IMR-90 (cell line): ENCODE data around the gene LMO4. TPM values are rescaled to one million over a fixed set of nuclear protein-coding genes. Genes with fewer than 3 reads are reported as not detected.

ENCODE experiments used
- ATAC-seq: fragments of 200-7000 bp; cut with Tn5 transposase; 2 replicates; pipeline ENCODE4 v1.9.1; 2020; ENCODE audit warnings: low read depth, mild to moderate bottlenecking, moderate library complexity
- BruUV-seq: library from RNA; stranded (reverse); fragments of 400-500 nt; replicated peaks from 2 replicates; lab custom pipeline; 2021; lab: Mats Ljungman, UMichigan
- CTCF ChIA-PET: fragments of 300-600 bp; formaldehyde crosslinking; extraction: SDS; loops from one replicate; lab custom pipeline; 2021; ENCODE audit warnings: antibody characterized with exemption; lab: Yijun Ruan, JAX
- POLR2A ChIA-PET: fragments of 300-600 bp; sonication (Branson Sonifier 250); formaldehyde crosslinking; loops from one replicate; lab custom pipeline; 2022; ENCODE audit warnings: antibody characterized with exemption; ENCODE audit not compliant: unreplicated experiment; lab: Charles Lee
- DNase-seq: peaks from one replicate; pipeline ENCODE4 v3.0.0; 2013
- H2AFZ ChIP-seq: replicated peaks from 2 replicates; pipeline ENCODE3; 2013; ENCODE audit warnings: low read length, mild to moderate bottlenecking; ENCODE audit not compliant: poor library complexity
- H2AK5ac ChIP-seq: 2 replicates; pipeline ENCODE4 v1.6.1; 2013; ENCODE audit warnings: low read depth, low read length, inconsistent platforms
- H2AK9ac ChIP-seq: replicated peaks from 2 replicates; pipeline ENCODE3; 2013; ENCODE audit warnings: mild to moderate bottlenecking, low read depth, low read length, moderate library complexity; ENCODE audit not compliant: poor library complexity
- H2BK120ac ChIP-seq: 2 replicates; pipeline ENCODE4 v1.6.1; 2013; ENCODE audit warnings: low read depth, low read length, inconsistent platforms
- H2BK15ac ChIP-seq: 3 replicates; pipeline ENCODE4 v1.6.1; 2013; ENCODE audit warnings: low read depth, low read length, inconsistent platforms
- H2BK20ac ChIP-seq: 2 replicates; pipeline ENCODE4 v1.6.1; 2013; ENCODE audit warnings: low read depth, mild to moderate bottlenecking, inconsistent platforms, low read length, moderate library complexity
- H2BK5ac ChIP-seq: 2 replicates; pipeline ENCODE4 v1.6.1; 2013; ENCODE audit warnings: mild to moderate bottlenecking, low read depth, low read length, inconsistent platforms; ENCODE audit not compliant: poor library complexity, severe bottlenecking
- H3K14ac ChIP-seq: replicated peaks from 2 replicates; pipeline ENCODE4 v1.6.1; 2013; ENCODE audit warnings: low read depth, low read length, inconsistent platforms
- H3K18ac ChIP-seq: 2 replicates; pipeline ENCODE4 v1.6.1; 2013; ENCODE audit warnings: low read depth, low read length, control low read depth
- H3K23ac ChIP-seq: 2 replicates; pipeline ENCODE4 v1.6.1; 2013; ENCODE audit warnings: low read depth, low read length, inconsistent platforms
- H3K27ac ChIP-seq: 2 replicates; pipeline ENCODE4 v1.5.1; 2013; ENCODE audit warnings: mild to moderate bottlenecking, control low read depth, low read length; ENCODE audit not compliant: insufficient read depth
- H3K27me3 ChIP-seq: 2 replicates; pipeline ENCODE4 v1.6.1; 2013; ENCODE audit warnings: low read length; ENCODE audit not compliant: control insufficient read depth, insufficient read depth
- H3K36me3 ChIP-seq: 2 replicates; pipeline ENCODE4 v1.6.1; 2013; ENCODE audit warnings: low read length, mixed read lengths; ENCODE audit not compliant: control insufficient read depth, insufficient read depth
- H3K4ac ChIP-seq: 2 replicates; pipeline ENCODE4 v1.6.1; 2013; ENCODE audit warnings: low read depth, low read length, inconsistent platforms
- H3K4me1 ChIP-seq: 2 replicates; pipeline ENCODE4 v1.6.1; 2013; ENCODE audit warnings: low read length, mixed read lengths; ENCODE audit not compliant: control insufficient read depth, insufficient read depth
- H3K4me2 ChIP-seq: 2 replicates; pipeline ENCODE4 v1.6.1; 2013; ENCODE audit warnings: low read depth, mild to moderate bottlenecking, control low read depth, low read length, moderate library complexity
- H3K4me3 ChIP-seq: 2 replicates; pipeline ENCODE4 v1.5.1; 2013; ENCODE audit warnings: low read depth, mild to moderate bottlenecking, control low read depth, low read length, moderate library complexity; ENCODE audit not compliant: insufficient read depth
- H3K56ac ChIP-seq: 2 replicates; pipeline ENCODE4 v1.6.1; 2013; ENCODE audit warnings: low read length, inconsistent platforms; ENCODE audit not compliant: insufficient read depth; ENCODE audit errors: extremely low read depth
- H3K79me1 ChIP-seq, 2 experiments: 2 replicates each; pipeline ENCODE4 v1.6.1; 2013; ENCODE audit warnings: low read length in 2 of 2, inconsistent platforms in 1 of 2, low read depth in 1 of 2
- H3K9ac ChIP-seq: 2 replicates; pipeline ENCODE4 v1.6.1; 2013; ENCODE audit warnings: low read depth, low read length, control low read depth
- H3K9me1 ChIP-seq: 2 replicates; pipeline ENCODE4 v1.6.1; 2013; ENCODE audit warnings: low read length, inconsistent platforms; ENCODE audit not compliant: insufficient read depth
- H3K9me3 ChIP-seq: 2 replicates; pipeline ENCODE4 v1.6.1; 2013; ENCODE audit warnings: low read length; ENCODE audit not compliant: control insufficient read depth, insufficient read depth
- H4K20me1 ChIP-seq: 2 replicates; pipeline ENCODE4 v1.6.1; 2013; ENCODE audit warnings: low read length, inconsistent platforms; ENCODE audit not compliant: insufficient read depth
- H4K5ac ChIP-seq: 2 replicates; pipeline ENCODE4 v1.6.1; 2013; ENCODE audit warnings: mild to moderate bottlenecking, low read depth, low read length, control low read depth
- H4K8ac ChIP-seq, 2 experiments: 2 replicates each; pipeline ENCODE4 v1.6.1; 2013; ENCODE audit warnings: low read depth in 2 of 2, low read length in 2 of 2, control low read depth in 1 of 2, inconsistent platforms in 1 of 2
- H4K91ac ChIP-seq: 2 replicates; pipeline ENCODE4 v1.6.1; 2013; ENCODE audit warnings: low read depth, low read length, inconsistent platforms; ENCODE audit not compliant: insufficient read depth
- CTCF ChIP-seq: conservative IDR thresholded peaks from 2 replicates; pipeline ENCODE4 v1.5.1; 2012; ENCODE audit warnings: mild to moderate bottlenecking, low read depth, low read length, improper control_type of control experiment
- MAZ ChIP-seq: IDR thresholded peaks from 2 replicates; pipeline ENCODE4 v1.6.1; 2012; ENCODE audit warnings: low read depth, mild to moderate bottlenecking, low read length, improper control_type of control experiment, moderate library complexity, borderline replicate concordance
- NFE2L2 ChIP-seq: fragments of 150-350 bp; IDR thresholded peaks from 2 replicates; pipeline ENCODE4 v1.6.1; 2016; ENCODE audit warnings: low read depth, mild to moderate bottlenecking, low read length
- RAD21 ChIP-seq: IDR thresholded peaks from 2 replicates; pipeline ENCODE4 v1.6.1; 2012; ENCODE audit warnings: low read length, improper control_type of control experiment
- SMC3 ChIP-seq: fragments of 150-350 bp; IDR thresholded peaks from 2 replicates; pipeline ENCODE4 v1.6.1; 2016; ENCODE audit warnings: low read depth, mild to moderate bottlenecking, antibody characterized with exemption, low read length, moderate library complexity
- WGBS, 2 experiments: methylation state at CpG; one replicate each; pipeline versions ENCODE4 v1.1.5 to v1.1.7; 2013; ENCODE audit warnings: missing lambda C conversion rate in 2 of 2; ENCODE audit not compliant: insufficient read length in 1 of 2; ENCODE audit errors: extremely low coverage in 2 of 2; 5-methylcytosine and 5-hydroxymethylcytosine counted together
- dilution Hi-C: fragments of 300-500 bp; cut with HindIII; formaldehyde crosslinking; loops from one replicate; pipeline ENCODE4 v1.14.3; 2018; ENCODE audit warnings: low sequenced_read_pairs; ENCODE audit not compliant: unreplicated experiment
- in situ Hi-C: fragments of 300-500 bp; cut with MboI; formaldehyde crosslinking; loops from 3 replicates; pipeline ENCODE4 v1.14.3; 2019; ENCODE audit warnings: low sequenced_read_pairs, inconsistent platforms, mixed read lengths
- intact Hi-C: fragments of 100-400 bp; cut with micrococcal nuclease; formaldehyde crosslinking; loops from 2 replicates; pipeline ENCODE4 v1.10.0; 2022
- polyA plus RNA-seq, 3 experiments: library from polyadenylated mRNA; depleted of rRNA; stranded (reverse); fragments of >200 nt; gene quantifications; 2 replicates each; pipeline ENCODE4 v1.2.3, GENCODE V29; 2012; ENCODE audit warnings: low replicate concordance in 1 of 3
- total RNA-seq: library from RNA; depleted of rRNA; stranded (reverse); fragments of >200 nt; gene quantifications from 2 replicates; pipeline ENCODE4 v1.2.3, GENCODE V29; 2012
- TF ChIP-seq, protein P1 (sequence below): fragments of 150-350 bp; IDR thresholded peaks from 2 replicates; pipeline ENCODE4 v1.6.1; 2016; ENCODE audit warnings: low read depth, mild to moderate bottlenecking, low read length, moderate library complexity, borderline replicate concordance
- TF ChIP-seq, protein P2 (sequence below): fragments of 150-350 bp; IDR thresholded peaks from 2 replicates; pipeline ENCODE4 v1.6.1; 2017; ENCODE audit warnings: mild to moderate bottlenecking, antibody characterized with exemption, low read length, low read depth

The LMO4 gene
- total and polyA plus RNA-seq, 2 of the 4 experiments (the other 2 are of a cell fraction) = 98.9 to 109 TPM

- no peak overlapping the region for H2BK15ac ChIP-seq
- POLR2A ChIA-PET = interaction anchor here (0.7 kb wide), 1 partner anchor 10 kb away, joined by 4 read pairs; no protein-coding TSS in a partner anchor
- DNase-seq (peak; percentile 35), ATAC-seq (peak; percentile 33)
- WGBS, 2 experiments = 1% methylated on average over 28 of the region's 60 CpGs; no CpG with 5 or more reads in 1 of the 2 experiments
- H3K4me2 ChIP-seq = peak overlapping the region; percentile 80
- CTCF ChIA-PET = interaction anchor here (0.6 to 0.9 kb wide), 5 partner anchors 10 to 617 kb away, joined by 3 to 4 read pairs (median 3); no protein-coding TSS in a partner anchor
- H3K4ac ChIP-seq = peak overlapping the region; percentile 70
- 0 out of 2 replicates have a peak overlapping the region, but pooled peaks have one; percentile 48 for H2BK120ac ChIP-seq
- no peaks in the 10 kb centered on the region for H3K9me1 ChIP-seq
- dilution Hi-C loops (no loop called here), intact Hi-C loops (loop anchor here (5.0 to 10.0 kb wide), 3 partner anchors 187 to 492 kb away; no protein-coding TSS in a partner anchor), in situ Hi-C loops (no loop called here)
- H3K79me1 ChIP-seq = peaks cover 17 to 54% of the 10 kb centered on the region in 2 experiments
- peaks cover 18% of the 10 kb centered on the region for H3K4me1 ChIP-seq
- H3K9me3 ChIP-seq = no peaks in the 10 kb centered on the region
- peak overlapping the region; percentile 71 for H2AK9ac ChIP-seq
- no peaks in the 10 kb centered on the region for H3K27me3 ChIP-seq
- peak overlapping the region; percentile 92 for H3K27ac ChIP-seq
- H3K9ac ChIP-seq = peak overlapping the region; percentile 80
- peak overlapping the region; percentile 89 for H3K23ac ChIP-seq
- H2BK5ac ChIP-seq = peak overlapping the region; percentile 81
- H4K91ac ChIP-seq = no peak overlapping the region; the same call in 1 of the 2 replicates
- peaks cover 25% of the 10 kb centered on the region for H3K36me3 ChIP-seq
- no peak overlapping the region for H2AK5ac ChIP-seq
- no TSS peak for BruUV-seq
- no peak overlapping the region for H3K56ac ChIP-seq
- peak overlapping the region; percentile 81 for H2AFZ ChIP-seq
- H4K5ac ChIP-seq = no peak overlapping the region
- peak; percentile 45 for TF ChIP-seq CTCF
- peak; percentile 34; the same call in 1 of the 2 replicates for TF ChIP-seq MAZ
- TF ChIP-seq, protein P1, sequence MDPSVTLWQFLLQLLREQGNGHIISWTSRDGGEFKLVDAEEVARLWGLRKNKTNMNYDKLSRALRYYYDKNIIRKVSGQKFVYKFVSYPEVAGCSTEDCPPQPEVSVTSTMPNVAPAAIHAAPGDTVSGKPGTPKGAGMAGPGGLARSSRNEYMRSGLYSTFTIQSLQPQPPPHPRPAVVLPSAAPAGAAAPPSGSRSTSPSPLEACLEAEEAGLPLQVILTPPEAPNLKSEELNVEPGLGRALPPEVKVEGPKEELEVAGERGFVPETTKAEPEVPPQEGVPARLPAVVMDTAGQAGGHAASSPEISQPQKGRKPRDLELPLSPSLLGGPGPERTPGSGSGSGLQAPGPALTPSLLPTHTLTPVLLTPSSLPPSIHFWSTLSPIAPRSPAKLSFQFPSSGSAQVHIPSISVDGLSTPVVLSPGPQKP = no peak
- TF ChIP-seq, protein P2, sequence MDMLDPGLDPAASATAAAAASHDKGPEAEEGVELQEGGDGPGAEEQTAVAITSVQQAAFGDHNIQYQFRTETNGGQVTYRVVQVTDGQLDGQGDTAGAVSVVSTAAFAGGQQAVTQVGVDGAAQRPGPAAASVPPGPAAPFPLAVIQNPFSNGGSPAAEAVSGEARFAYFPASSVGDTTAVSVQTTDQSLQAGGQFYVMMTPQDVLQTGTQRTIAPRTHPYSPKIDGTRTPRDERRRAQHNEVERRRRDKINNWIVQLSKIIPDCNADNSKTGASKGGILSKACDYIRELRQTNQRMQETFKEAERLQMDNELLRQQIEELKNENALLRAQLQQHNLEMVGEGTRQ = no peak
- TF ChIP-seq RAD21 = peak; percentile 43
- TF ChIP-seq SMC3 = 0 out of 2 replicates have a peak, but pooled peaks have one; percentile 15
- TF ChIP-seq NFE2L2 = no peak
- peak overlapping the region; percentile 55 to 71; a peak in 3 of 4 replicates for H4K8ac ChIP-seq
- peak overlapping the region; percentile 48; the same call in 1 of the 2 replicates for H3K18ac ChIP-seq
- H3K4me3 ChIP-seq = peak overlapping the region; percentile 68
- peak overlapping the region; percentile 55; the same call in 1 of the 2 replicates for H3K14ac ChIP-seq
- H4K20me1 ChIP-seq = peaks cover 43% of the 10 kb centered on the region
- no peak overlapping the region for H2BK20ac ChIP-seq
These were observed 6.7 kb downstream of the LMO4 start for GRCh38 chr1:87335175-87335884.
